HEK293T (cell line): Measurements from ENCODE around the gene GALNT18.

Experiments
- CTCF ChIA-PET: fragments of 350-600 bp; formaldehyde crosslinking; extraction: SDS; loops from one replicate; lab custom pipeline; 2021; ENCODE audit warnings: antibody characterized with exemption, inconsistent platforms; lab: Yijun Ruan, JAX
- POLR2A ChIA-PET: fragments of 350-600 bp; formaldehyde crosslinking; extraction: SDS; loops from one replicate; lab custom pipeline; 2020; ENCODE audit warnings: antibody characterized with exemption, inconsistent platforms; lab: Yijun Ruan, JAX
- DNase-seq: peaks from one replicate; pipeline ENCODE4 v3.0.0; 2012; ENCODE audit warnings: mixed read lengths; ENCODE audit errors: extremely low spot score
- ARNT ChIP-seq: fragments of 450-650 bp; IDR thresholded peaks from 2 replicates; pipeline ENCODE4 v1.6.1; 2017; ENCODE audit warnings: mild to moderate bottlenecking
- BHLHE40 ChIP-seq: fragments of 450-650 bp; IDR thresholded peaks from 2 replicates; pipeline ENCODE4 v1.6.1; 2016; ENCODE audit warnings: mild to moderate bottlenecking, moderate library complexity, borderline replicate concordance
- CTBP1 ChIP-seq: fragments of 450-650 bp; IDR thresholded peaks from 2 replicates; pipeline ENCODE4 v1.6.1; 2016; ENCODE audit warnings: borderline replicate concordance
- ELF4 ChIP-seq: fragments of 450-650 bp; IDR thresholded peaks from 2 replicates; pipeline ENCODE4 v1.6.1; 2017; ENCODE audit warnings: antibody characterized with exemption
- FOXA1 ChIP-seq: fragments of 450-650 bp; IDR thresholded peaks from 2 replicates; pipeline ENCODE4 v1.6.1; 2016; ENCODE audit warnings: mild to moderate bottlenecking
- FOXK2 ChIP-seq: fragments of 450-650 bp; IDR thresholded peaks from 2 replicates; pipeline ENCODE4 v1.6.1; 2016; ENCODE audit warnings: mild to moderate bottlenecking
- FOXM1 ChIP-seq: fragments of 450-650 bp; IDR thresholded peaks from 2 replicates; pipeline ENCODE4 v1.6.1; 2017; ENCODE audit warnings: mild to moderate bottlenecking, borderline replicate concordance
- HDGF ChIP-seq: fragments of 450-650 bp; IDR thresholded peaks from 2 replicates; pipeline ENCODE4 v1.6.1; 2017; ENCODE audit warnings: antibody characterized with exemption, borderline replicate concordance
- L3MBTL2 ChIP-seq: fragments of 450-650 bp; conservative IDR thresholded peaks from 2 replicates; pipeline ENCODE4 v1.6.1; 2016; ENCODE audit warnings: mild to moderate bottlenecking
- LEF1 ChIP-seq: fragments of 450-650 bp; IDR thresholded peaks from 2 replicates; pipeline ENCODE4 v1.6.1; 2017; ENCODE audit warnings: mild to moderate bottlenecking, borderline replicate concordance
- NFRKB ChIP-seq: fragments of 450-650 bp; IDR thresholded peaks from 2 replicates; pipeline ENCODE4 v1.6.1; 2016; ENCODE audit warnings: mild to moderate bottlenecking, moderate library complexity
- PKNOX1 ChIP-seq: fragments of 450-650 bp; IDR thresholded peaks from 2 replicates; pipeline ENCODE4 v1.6.1; 2016
- SP1 ChIP-seq: fragments of 450-650 bp; IDR thresholded peaks from 2 replicates; pipeline ENCODE4 v1.6.1; 2017
- SUZ12 ChIP-seq: fragments of 450-650 bp; IDR thresholded peaks from 2 replicates; pipeline ENCODE4 v1.6.1; 2016; ENCODE audit warnings: mild to moderate bottlenecking
- TARDBP ChIP-seq: fragments of 450-650 bp; IDR thresholded peaks from 2 replicates; pipeline ENCODE4 v1.6.1; 2016
- ZNF384 ChIP-seq: fragments of 450-650 bp; IDR thresholded peaks from 2 replicates; pipeline ENCODE4 v1.6.1; 2016

GALNT18 gene

GRCh38 chr11:11383995-11384394 is 237.8 kb downstream of the GALNT18 start:
- POLR2A ChIA-PET, result no interaction called here
- TF ChIP-seq BHLHE40, result no peak
- no peak for TF ChIP-seq TARDBP
- no peak for TF ChIP-seq LEF1
- no peak for DNase-seq
- CTCF ChIA-PET, result no interaction called here

DNA sequence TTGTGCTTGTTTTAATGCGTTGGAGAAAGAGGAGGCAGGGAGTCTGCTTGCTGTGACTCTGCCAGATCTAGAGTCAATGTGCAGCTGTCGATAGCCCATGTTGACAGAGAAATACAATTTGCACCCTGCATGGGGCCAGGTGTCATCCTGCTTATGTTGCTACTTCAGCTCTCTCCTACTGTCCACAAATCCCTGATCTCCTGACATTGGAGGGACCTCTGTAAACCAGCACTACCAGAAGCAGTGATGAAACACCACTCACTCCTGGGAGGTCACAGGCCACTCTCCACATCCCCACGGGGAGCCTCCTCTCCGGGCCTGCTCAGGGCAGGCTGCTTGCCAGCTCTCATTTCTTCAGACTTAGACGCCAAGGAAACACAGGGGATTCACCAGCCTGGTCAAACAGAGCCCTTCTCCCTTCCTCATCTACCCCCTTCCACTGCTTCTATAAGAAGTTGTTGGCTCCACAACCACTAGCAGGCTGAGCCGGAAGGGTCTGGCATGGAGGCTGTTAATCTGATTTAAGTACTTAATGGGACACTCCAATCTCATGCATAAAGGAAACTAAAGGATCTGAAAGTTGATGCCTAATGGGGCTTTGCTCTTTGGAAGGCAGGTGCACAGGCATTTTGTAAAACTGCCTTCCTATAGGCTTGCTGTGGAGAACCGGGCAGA is 238.8 kb downstream of the GALNT18 start:
- POLR2A ChIA-PET, result no interaction called here
- DNase-seq, result no peak
- CTCF ChIA-PET, result no interaction called here
- TF ChIP-seq ARNT (no peak), ELF4 (no peak), HDGF (no peak)

DNA sequence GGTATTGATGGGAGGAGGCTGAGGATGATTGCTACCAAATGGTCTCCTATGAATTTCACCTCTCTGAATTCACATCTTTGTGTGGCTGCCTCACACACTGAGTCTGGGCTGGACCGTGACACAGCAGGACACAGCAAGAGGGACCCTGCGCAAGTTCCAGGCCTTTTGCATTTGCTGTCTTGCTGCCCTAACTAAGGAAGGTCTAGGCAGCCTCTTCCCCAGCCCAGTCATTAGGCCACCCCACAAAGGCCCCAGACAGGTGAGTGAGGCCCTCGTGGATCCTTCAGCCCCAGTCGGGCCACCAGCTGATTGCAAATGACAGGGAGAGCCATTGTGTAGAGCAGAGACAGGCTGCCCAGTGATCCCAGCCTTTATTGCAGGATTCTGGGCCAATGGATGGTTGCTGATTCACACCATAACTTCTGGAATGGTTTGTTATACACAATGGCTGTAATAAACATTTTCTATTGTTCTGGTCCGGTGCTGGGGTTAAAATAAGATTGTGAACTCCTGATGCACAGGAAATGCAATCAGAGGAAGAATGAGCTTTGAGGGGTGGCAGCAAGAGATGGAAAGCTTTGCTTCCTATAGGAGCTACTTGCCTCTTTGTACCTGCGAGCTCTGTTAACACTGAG is 240.2 kb downstream of the GALNT18 start:
- no peak for DNase-seq
- no peak for TF ChIP-seq PKNOX1
- CTCF ChIA-PET, result no interaction called here
- POLR2A ChIA-PET, result no interaction called here

- ChIA-PET CTCF (no interaction called here), POLR2A (no interaction called here)
- no peak for DNase-seq
- TF ChIP-seq ARNT, result no peak
- TF ChIP-seq LEF1, result no peak
- TF ChIP-seq ZNF384, result no peak
- TF ChIP-seq NFRKB, result no peak
- TF ChIP-seq FOXA1, result no peak
- no peak for TF ChIP-seq SP1
- TF ChIP-seq CTBP1, result no peak
- no peak for TF ChIP-seq L3MBTL2
- no peak for TF ChIP-seq PKNOX1
- no peak for TF ChIP-seq HDGF
- TF ChIP-seq ELF4, result no peak
- TF ChIP-seq SUZ12, result no peak
- TF ChIP-seq FOXM1, result no peak
- no peak for TF ChIP-seq TARDBP
- no peak for TF ChIP-seq BHLHE40
- TF ChIP-seq FOXK2, result no peak
Measured at GRCh38 chr11:11380883-11381282, 240.9 kb downstream of the GALNT18 start.

- TF ChIP-seq FOXM1, result no peak
- no peak for TF ChIP-seq HDGF
- TF ChIP-seq L3MBTL2, result no peak
- TF ChIP-seq TARDBP, result no peak
- TF ChIP-seq FOXK2, result no peak
- ChIA-PET CTCF (no interaction called here), POLR2A (no interaction called here)
- DNase-seq, result no peak
Measured at GRCh38 chr11:11380340-11380739, 241.5 kb downstream of the GALNT18 start.

- TF ChIP-seq SUZ12 (no peak), SP1 (no peak), ZNF384 (no peak), BHLHE40 (no peak), TARDBP (no peak), CTBP1 (no peak), LEF1 (no peak), ARNT (no peak), FOXM1 (no peak), NFRKB (no peak), FOXK2 (no peak), L3MBTL2 (no peak), FOXA1 (no peak), PKNOX1 (no peak), HDGF (no peak), ELF4 (no peak)
- CTCF ChIA-PET, result no interaction called here
- POLR2A ChIA-PET, result interaction anchor here (1.4 kb wide), 1 partner anchor 10 kb away, joined by 3 read pairs; no protein-coding TSS in a partner anchor
- DNase-seq, result no peak
Measured at GRCh38 chr11:11379661-11380060, 242.1 kb downstream of the GALNT18 start.
